Measurements from ENCODE around the gene CCDC85A.

Gene CCDC85A

GRCh38 chr2:56297671-56298070 lies 113.9 kb downstream of the CCDC85A start:
- no peak for DNase-seq (ENCODE audit: low read depth, low spot score)

GRCh38 chr2:56299171-56299691 lies 115.4 kb downstream of the CCDC85A start:
- no peak for DNase-seq (ENCODE audit: low read depth, low spot score)

GRCh38 chr2:56309626-56310170 lies 125.9 kb downstream of the CCDC85A start:
- DNase-seq (ENCODE audit: low read depth, low spot score), result no peak

GRCh38 chr2:56313500-56313921 lies 129.7 kb downstream of the CCDC85A start:
- DNase-seq (ENCODE audit: low read depth, low spot score), result no peak

GRCh38 chr2:56314371-56314770 lies 130.6 kb downstream of the CCDC85A start:
- no peak for DNase-seq (ENCODE audit: low read depth, low spot score)

GRCh38 chr2:56314796-56315195 lies 131.0 kb downstream of the CCDC85A start:
- DNase-seq (ENCODE audit: low read depth, low spot score), result no peak

- DNase-seq (ENCODE audit: low read depth, low spot score), result no peak
Observed at GRCh38 chr2:56315376-56315775, 131.6 kb downstream of the CCDC85A start.

GRCh38 chr2:56316011-56316410 lies 132.2 kb downstream of the CCDC85A start:
- no peak for DNase-seq (ENCODE audit: low read depth, low spot score)

GRCh38 chr2:56318147-56318546 lies 134.4 kb downstream of the CCDC85A start:
- DNase-seq (ENCODE audit: low read depth, low spot score), result no peak

GRCh38 chr2:56325661-56326345 lies 142.0 kb downstream of the CCDC85A start:
- DNase-seq (ENCODE audit: low read depth, low spot score), result no peak

- DNase-seq (ENCODE audit: low read depth, low spot score), result no peak
Observed at GRCh38 chr2:56326346-56326741, 142.6 kb downstream of the CCDC85A start.

GRCh38 chr2:56331810-56332209 lies 148.0 kb downstream of the CCDC85A start:
- DNase-seq (ENCODE audit: low read depth, low spot score), result no peak

GRCh38 chr2:56333812-56334485 lies 150.2 kb downstream of the CCDC85A start:
- no peak for DNase-seq (ENCODE audit: low read depth, low spot score)

GRCh38 chr2:56334622-56335021 lies 150.8 kb downstream of the CCDC85A start:
- DNase-seq (ENCODE audit: low read depth, low spot score), result no peak

GRCh38 chr2:56335101-56335500 lies 151.3 kb downstream of the CCDC85A start:
- DNase-seq (ENCODE audit: low read depth, low spot score), result no peak

GRCh38 chr2:56337342-56337741 lies 153.6 kb downstream of the CCDC85A start:
- DNase-seq (ENCODE audit: low read depth, low spot score), result no peak

- DNase-seq (ENCODE audit: low read depth, low spot score), result no peak
Observed at GRCh38 chr2:56338232-56338631, 154.4 kb downstream of the CCDC85A start.

GRCh38 chr2:56344771-56345170 lies 161.0 kb downstream of the CCDC85A start:
- DNase-seq (ENCODE audit: low read depth, low spot score), result no peak

- DNase-seq (ENCODE audit: low read depth, low spot score), result no peak
Observed at GRCh38 chr2:56347881-56348280, 164.1 kb downstream of the CCDC85A start.

- DNase-seq (ENCODE audit: low read depth, low spot score), result no peak
Observed at GRCh38 chr2:56348392-56349210, 164.8 kb downstream of the CCDC85A start.

GRCh38 chr2:56357655-56358295 lies 174.0 kb downstream of the CCDC85A start:
- DNase-seq (ENCODE audit: low read depth, low spot score), result no peak
